Ureter (tissue), 1 donor: ENCODE measurements around the gene KLRC2. TPM values are rescaled to one million over a fixed set of nuclear protein-coding genes. Genes with fewer than 3 reads are reported as not detected.

Experiments
- total RNA-seq: library from RNA; stranded (reverse); gene quantifications from one replicate; pipeline ENCODE4 v1.2.4, GENCODE V29; 2023
- donor health status: DM: yes; HTN: yes; CAD: no.

Gene KLRC2
- total RNA-seq, 1 donor from 2014 or later = 3.1 TPM

Other genes with a start within 250 kb of the KLRC2 start
- 58.3 TPM for gene GABARAPL1, start 223.1 kb downstream of the KLRC2 start, total RNA-seq
- gene KLRD1, start 128.1 kb downstream of the KLRC2 start, total RNA-seq = 7.8 TPM
- gene KLRK1, start 46.0 kb downstream of the KLRC2 start, total RNA-seq = 7.6 TPM
- gene KLRC4, start 26.3 kb downstream of the KLRC2 start, total RNA-seq = 3.4 TPM
- gene KLRC3, start 15.4 kb downstream of the KLRC2 start, total RNA-seq = 1.1 TPM
- gene KLRC1, start 17.4 kb upstream of the KLRC2 start, total RNA-seq = 3.3 TPM
- gene EIF2S3B, start 69.9 kb upstream of the KLRC2 start, total RNA-seq = 0.81 TPM
- 28.3 TPM for gene MAGOHB, start 177.6 kb upstream of the KLRC2 start, total RNA-seq
- 13.2 TPM for gene STYK1, start 238.0 kb upstream of the KLRC2 start, total RNA-seq